H1 (cell line): Measurements from ENCODE around the gene SLC25A28.

Experiments
- CTCF ChIP-seq, 3 experiments: IDR thresholded peaks; 1 replicate in 2 of 3; 2 replicates in 1 of 3; pipeline versions ENCODE4 v1.5.1 to v1.6.1; 2011; ENCODE audit warnings: low read length in 3 of 3, mild to moderate bottlenecking in 3 of 3, inconsistent platforms in 2 of 3, low read depth in 1 of 3, moderate library complexity in 1 of 3; ENCODE audit not compliant: insufficient read depth in 1 of 3; ENCODE audit errors: control extremely low read depth in 1 of 3
- EZH2 ChIP-seq: fragments of 200-600 bp; sonication (generic); IDR thresholded peaks from 2 replicates; pipeline ENCODE4 v1.7.1; 2012; ENCODE audit warnings: low read depth, mild to moderate bottlenecking, moderate library complexity, low read length, inconsistent platforms; ENCODE audit not compliant: severe bottlenecking
- GTF2F1 ChIP-seq: IDR thresholded peaks from 2 replicates; pipeline ENCODE4 v1.6.1; 2012; ENCODE audit warnings: low read depth, low read length, improper control_type of control experiment, borderline replicate concordance
- POLR2A ChIP-seq, 2 experiments: IDR thresholded peaks; 1 replicate in 1 of 2; 2 replicates in 1 of 2; pipeline ENCODE4 v1.6.1; 2011; ENCODE audit warnings: low read depth in 2 of 2, low read length in 2 of 2, mild to moderate bottlenecking in 2 of 2; ENCODE audit errors: control extremely low read depth in 1 of 2
- RNF2 ChIP-seq: fragments of 200-900, 300-1000 bp; sonication (generic); IDR thresholded peaks from 2 replicates; pipeline ENCODE4 v1.7.1; 2016; ENCODE audit warnings: borderline replicate concordance, low read depth, mild to moderate bottlenecking, antibody characterized with exemption, low read length; ENCODE audit not compliant: poor library complexity, severe bottlenecking; ENCODE audit errors: missing control alignments

- TF ChIP-seq RNF2 (no peak), CTCF (IDR thresholded peaks at IDR 0.05; ENCODE audit: control extremely low read depth in 1 of 3, insufficient read depth in 1 of 3, low read depth in 1 of 3, low read length in 3 of 3) (no peak), POLR2A (IDR thresholded peaks at IDR 0.05; ENCODE audit: control extremely low read depth in 1 of 2, low read depth in 2 of 2, low read length in 2 of 2) (no peak), GTF2F1 (no peak), EZH2 (no peak)
Observed at GRCh38 chr10:99654390-99655175, 34.3 kb upstream of the SLC25A28 start.
